Renal cortex interstitium (tissue), 11 donors: ENCODE data around the gene FAM193B. TPM values are rescaled to one million over a fixed set of nuclear protein-coding genes. Genes with fewer than 3 reads are reported as not detected.
A peak's percentile ranks its signal among the peaks of the same experiment; 100 is the strongest.
"Not testable (repeated sequence)": the region's sequence is repeated elsewhere in the genome, so short reads cannot be mapped to it uniquely, and the experiment has no call there.

Source experiments
- DNase-seq, 11 donors: peaks; one replicate each; pipeline ENCODE4 v3.0.0-alpha.2; 2013; ENCODE audit warnings: low read depth in 9 of 11, low spot score in 4 of 11; ENCODE audit errors: extremely low read depth in 1 of 11
- polyA plus RNA-seq, 3 donors: library from polyadenylated mRNA; unstranded; fragments of 120-200 nt; gene quantifications; one replicate each; pipeline ENCODE4 v1.2.1, GENCODE V29; 2013; ENCODE audit not compliant: insufficient read length in 3 of 3

The FAM193B gene
- polyA plus RNA-seq, 3 donors = 69.6 to 126 (median 85.4) TPM

DNA sequence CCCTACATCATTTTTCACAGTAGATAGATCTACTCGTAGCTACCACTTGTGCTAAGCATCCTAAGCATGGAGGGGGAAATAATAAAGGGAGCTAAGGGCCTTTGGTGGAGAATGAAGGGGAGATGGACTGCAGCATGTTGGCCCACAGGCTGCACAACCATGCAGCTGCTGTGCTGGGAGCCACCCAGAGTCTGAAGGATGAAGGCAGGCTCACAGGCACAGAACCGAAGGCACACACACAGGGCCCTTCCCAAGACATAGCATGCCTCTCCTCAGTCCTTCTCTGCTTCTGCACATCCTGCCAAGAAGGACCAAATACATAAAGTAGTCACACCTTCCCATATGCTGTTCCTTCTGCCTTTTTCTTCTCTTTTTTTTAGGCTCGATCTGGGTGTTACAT is 6.6 kb downstream of the FAM193B start:
- no peak for DNase-seq

DNA sequence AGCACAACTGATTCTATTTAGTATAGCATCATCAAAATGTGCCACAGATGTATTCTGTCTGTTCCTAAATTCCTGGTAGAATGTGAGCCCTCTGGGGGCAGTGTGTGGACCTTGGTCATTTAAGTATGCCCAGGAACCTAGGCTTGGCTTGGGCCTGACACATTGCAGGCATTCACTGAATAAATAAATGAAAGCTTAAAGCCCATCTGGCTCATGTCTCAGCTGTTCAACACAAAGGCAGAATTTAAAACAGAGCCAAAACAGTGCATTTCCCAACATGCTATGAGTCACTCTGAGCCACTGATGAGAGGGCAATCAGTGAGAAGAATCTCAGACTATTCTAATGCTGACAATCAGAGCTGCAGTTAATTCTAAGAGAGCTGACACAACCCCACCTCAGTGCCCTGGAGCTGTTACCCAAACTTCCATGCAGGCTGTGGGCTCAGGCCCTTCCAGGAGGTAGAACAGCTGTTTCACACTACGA is 8.1 kb downstream of the FAM193B start:
- peak in 2 of 11 donors; percentile 6 to 11 for DNase-seq

DNA sequence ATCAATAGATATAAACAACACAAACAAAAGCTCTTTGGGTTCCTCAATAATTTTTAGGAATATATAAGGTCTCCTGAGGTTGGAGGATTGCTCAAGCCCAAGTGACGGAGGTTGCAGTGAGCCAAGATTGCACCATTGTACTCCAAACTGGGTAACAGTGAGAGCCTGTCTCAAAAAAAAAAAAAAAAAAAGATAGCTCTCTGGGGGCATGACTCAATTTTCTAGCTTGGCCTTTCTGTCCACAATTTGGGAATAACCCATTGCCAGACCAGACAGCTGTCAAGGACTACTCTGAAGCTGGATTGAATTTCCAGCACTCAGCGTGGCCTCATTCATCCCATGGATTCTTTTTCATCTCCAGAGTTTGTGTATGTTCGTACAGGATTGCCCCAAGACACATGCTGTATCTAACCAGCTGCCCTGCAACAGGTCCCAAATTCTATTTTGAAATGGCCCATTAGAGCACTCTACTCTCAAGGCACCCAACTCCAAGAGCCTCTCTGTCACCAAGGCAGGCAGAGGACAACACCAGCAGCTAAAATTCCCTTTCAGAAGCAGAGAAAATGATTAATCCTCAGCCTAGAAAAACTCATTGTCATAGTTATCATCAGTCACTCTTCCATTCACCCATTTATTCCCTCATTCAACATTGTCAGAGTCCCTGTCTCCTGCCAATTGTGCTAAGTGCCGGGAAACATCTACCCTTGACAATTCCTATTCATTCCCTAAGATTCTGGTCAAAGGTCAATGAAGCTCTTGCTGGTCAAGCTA is 8.7 kb downstream of the FAM193B start:
- DNase-seq = no peak

DNA sequence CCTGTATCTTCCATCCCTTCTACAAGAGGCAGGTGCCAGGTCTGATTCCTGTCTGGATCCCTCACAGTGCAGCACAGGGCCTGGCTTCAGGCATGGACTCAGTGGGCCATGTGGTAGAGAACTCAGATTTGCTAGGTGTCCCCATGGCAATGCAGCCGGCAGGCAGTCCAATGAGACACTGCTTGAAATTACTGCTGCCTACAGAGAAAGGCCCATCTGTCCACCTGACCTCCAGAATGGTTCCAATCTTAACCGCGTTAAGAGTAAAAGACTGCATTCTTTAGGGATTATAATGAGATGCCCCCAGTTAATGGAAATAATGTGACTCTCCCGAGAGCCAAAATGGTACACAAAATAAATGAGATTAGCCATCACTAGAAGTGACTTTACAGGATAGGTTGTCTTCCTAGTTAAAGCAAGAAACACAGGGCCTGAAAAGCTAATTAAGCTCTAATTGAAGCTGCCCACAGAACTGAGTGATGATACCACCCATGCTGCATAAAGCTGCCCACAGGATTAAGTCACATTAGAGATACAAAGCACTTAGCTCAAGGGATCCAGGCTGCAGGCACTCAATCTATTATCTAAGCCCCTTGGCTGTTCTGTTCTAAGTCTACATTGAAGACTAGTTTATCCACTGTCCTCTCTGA is 11.4 kb downstream of the FAM193B start:
- no peak for DNase-seq

DNA sequence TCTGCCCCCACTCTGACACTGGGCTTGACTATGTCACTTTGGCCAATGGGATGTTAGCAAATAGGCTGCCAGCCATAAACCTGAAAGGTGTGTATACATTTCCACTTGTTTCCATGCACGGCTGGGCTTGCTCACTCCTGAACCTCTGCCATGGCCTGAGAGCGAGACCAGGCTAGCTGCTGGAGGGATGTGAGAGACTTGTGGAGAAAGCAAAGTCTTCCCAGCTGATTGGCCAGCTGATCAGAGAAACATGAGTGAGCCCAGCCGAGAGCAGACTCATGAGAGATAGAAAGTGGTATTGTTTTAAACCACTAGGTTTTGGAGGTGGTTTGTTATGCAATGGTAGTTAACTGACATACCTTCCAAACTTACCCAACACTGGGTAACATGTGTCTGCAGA is 13.9 kb downstream of the FAM193B start:
- no peak for DNase-seq

DNA sequence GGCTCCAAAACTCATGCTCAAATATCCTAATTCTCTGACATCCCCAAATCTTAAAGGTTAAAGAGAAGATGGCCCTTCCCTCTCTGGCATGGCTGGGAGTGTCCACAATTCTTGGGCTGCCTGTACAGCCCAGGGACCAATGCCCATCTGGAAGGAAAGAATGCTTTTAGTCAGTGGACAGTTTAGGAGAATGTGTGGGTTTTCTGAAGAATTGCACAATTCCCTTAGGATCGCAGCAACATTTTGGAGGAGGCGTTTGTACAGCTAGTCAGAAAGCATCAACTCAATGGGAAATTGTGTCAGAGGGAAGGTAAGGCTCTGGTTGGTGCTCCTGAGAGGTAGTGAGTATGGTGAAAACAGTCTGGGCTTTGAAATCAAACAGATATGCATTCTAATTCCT is 15.0 kb downstream of the FAM193B start:
- no peak for DNase-seq

DNA sequence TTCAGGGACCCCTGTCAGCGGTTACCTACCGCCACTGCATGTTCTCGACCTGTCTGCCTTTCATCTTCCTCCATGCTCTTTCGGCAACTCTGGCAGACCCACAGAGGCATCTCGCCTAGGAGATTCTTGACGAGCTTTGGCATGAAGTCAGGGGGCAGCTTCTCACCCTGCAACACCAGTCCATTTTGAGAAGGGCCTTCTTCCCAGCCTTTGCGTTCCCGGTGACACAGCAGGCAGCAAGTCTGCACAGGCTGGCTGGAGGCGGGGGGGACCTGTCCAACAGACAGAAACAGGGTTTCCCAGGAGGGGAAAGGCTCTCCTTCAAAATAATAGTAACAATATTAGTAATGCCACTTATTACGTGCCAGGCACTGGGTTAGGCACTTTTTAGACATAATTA is 15.5 kb downstream of the FAM193B start:
- no peak for DNase-seq

DNA sequence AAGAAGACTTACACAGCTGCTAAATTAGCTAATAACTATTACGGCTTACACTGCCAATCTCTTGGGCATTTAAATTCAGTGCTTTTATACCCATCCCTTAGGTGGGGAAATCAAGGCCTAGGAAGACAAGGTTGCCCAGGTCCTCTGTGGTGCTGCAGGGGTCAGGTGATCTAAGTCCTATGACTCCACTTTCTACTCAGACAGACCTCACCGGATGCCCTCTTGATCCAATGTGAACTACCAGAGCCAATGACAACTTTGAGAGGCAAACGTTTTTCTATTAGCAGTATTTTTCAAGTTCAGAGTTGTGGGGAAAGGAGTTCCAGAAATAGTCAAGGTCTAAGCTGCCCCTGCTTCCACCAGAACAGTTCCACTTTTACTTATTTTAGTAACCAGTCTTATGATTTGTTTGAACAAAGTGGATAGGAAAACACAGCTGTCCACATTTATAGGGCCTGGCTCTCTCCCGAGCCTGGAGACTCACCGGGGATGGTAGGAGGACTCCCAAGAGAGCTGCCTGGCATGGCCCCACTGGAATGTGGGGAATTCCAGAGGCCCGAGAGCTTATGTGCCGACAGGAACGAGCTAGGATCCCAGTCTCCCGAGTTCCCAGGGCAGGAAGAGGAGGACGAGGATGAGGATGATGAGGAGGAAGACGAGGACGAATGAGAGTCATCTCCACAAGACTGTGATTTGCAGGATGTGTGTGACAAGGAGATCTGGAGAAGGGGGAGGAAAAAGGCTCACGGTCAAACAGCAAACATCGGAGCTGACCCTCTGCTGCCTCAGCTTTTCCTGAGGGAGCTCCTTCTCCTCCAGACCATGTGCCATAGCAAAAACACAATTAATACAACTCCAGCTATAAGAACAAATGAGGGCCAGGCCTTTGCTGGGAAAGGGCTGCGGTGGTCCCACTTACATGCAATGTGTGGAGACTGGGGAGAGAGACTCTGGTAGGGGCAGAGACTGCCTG is 16.7 kb downstream of the FAM193B start:
- DNase-seq = no peak

DNA sequence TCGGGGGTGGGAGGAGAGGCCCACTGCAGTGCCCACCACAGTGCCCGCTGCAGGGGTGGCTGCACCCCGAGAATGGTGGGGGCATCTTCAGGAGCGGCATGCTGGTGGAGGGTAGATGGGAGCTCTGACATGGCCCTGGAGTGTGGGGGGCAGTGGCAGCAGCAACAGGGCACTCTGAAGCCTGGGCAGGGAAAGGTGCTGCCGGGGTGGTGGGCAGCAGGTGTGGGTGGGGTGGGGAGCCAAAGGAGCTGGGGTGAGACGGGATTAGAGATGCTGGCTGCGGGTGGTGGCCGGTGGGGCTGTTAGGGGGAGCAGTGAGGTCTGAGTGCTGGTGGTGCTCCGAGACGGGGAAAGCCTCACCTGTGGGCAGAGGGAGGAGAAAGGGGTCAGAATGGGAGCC is 18.0 kb downstream of the FAM193B start:
- DNase-seq = no peak

DNA sequence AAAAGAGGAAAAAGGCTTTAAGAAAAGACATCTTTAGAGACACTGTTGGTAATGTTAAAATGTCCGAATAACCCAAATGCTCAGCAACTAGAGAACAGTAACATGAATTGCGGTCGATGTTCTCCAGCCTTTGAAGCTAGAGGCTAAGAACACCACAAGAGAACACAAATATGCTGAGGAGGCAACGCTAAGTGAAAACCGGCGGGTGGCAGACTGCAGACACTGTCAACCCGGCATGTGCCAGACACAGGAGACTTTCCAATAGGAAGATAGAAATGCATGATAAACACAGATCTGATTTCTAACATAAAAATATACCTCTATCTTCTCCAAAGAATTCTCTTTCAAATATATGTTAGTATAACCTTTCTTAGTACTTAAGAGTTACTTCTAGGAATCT is 19.2 kb downstream of the FAM193B start:
- no peak for DNase-seq

DNA sequence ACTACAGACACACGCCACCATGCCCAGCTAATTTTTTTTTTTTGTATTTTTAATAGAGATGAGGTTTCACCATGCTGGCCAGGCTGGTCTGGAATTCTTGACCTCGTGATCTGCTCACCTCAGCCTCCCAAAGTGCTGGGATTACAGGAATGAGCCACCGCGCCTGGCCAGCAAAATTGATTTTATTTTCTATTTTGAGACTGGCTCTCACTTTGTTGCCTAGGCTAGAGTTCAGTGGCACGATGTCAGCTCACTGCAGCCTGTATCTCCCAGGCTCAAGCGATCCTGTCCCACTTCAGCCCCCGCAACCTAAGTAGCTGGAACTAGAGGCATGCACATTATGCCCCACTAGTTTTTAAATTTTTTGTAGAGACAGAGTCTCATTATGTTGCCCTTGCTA is 19.9 kb downstream of the FAM193B start:
- DNase-seq = not testable (repeated sequence)

DNA sequence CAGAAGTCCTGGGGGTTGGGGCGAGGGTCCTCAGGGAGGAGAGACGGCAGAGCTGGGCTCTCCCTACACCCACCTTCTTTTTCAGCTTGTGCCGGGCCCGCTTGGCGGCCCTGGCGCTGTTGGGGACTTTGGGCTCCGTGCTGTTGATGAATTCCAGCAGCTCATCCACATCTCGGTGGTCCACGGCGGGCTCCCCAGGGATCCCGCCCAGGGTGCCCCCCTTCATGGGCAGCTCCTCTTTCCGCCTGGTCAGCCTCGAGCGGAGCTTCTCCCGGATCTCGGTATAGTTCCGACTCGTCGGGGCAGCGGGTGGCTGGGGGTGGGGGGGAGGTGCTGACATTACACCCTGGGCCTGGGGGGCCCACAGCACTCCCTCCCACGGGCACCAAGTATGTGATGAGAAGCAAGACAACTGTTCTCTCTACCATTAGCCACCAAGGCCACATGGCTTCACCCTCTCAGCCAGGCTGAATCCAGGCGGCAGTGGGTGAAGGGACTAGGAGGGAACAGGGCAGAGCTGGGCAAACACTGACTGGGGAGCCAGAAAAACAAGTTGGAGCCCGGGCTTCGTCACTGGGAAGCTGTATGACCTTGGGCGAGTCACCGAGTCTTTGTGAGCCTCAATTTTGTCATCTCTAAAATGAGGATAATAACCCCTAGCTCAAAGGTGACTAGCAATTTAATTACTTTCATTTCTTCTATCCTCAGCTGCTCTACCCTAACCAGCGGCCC is 23.0 kb downstream of the FAM193B start:
- no peak for DNase-seq

DNA sequence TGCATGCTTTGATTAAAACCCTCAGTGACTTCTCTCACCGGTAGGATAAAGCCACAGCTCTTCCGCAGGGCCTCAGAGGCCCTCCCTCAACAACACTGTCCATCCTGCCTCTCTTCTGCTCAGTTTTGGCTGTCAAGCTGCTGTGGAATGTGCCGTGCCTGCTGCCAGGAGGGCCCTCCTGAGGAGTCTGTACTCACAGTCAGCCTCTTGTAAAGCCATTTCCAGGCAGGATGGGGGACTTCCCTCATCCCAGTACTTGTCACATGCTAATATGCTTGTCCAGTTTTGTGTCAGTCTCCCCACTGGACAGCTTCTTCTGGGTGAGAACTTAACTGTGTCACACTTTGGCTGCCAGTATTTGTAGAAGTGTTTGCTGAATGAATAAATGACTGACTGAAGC is 23.7 kb downstream of the FAM193B start:
- no peak for DNase-seq

DNA sequence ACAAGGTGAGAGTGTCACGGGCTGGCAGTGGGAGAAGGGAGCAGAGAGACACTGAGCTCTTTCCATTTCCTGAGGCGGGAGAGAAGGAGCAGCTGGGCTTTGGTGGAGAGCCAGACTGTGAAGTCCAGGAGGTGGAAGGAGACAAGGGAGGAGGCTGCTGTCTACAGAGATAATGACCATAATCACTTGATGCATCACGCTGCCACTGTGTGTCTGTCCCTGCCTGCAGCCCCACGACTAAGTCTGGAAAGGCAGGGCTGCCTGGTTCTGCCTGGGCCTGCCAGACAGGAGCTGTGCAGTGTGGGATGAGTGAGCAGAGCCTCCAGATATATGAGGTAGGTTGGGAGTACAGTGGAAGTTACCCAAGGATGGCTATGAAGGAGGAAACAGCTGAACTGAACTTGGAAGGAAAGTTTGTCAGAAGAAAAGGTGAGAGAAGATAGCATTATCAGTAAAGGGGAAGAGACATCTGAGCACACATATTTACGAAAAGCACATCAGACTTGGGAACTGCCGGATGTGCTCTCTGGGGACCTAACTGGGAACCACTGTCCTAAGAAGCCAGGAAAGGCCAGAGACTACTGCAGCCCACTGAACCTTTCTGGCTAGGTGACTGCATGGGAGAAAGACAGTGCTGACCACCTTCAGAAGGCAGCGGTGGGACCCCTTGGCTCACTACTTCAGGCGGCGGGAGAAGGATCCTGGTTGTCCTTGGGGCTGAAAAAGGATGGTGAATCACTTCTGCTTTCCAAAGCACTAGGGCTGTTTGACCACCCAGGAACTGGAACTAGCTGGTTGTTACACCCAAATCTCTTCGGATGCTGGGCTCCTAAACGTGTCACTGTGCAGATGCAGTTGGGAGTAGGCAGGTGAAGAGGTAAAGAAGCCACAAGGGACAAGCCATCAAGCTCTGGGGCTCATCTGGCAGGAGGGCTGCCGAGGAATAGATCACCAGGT is 24.8 kb downstream of the FAM193B start:
- no peak for DNase-seq

DNA sequence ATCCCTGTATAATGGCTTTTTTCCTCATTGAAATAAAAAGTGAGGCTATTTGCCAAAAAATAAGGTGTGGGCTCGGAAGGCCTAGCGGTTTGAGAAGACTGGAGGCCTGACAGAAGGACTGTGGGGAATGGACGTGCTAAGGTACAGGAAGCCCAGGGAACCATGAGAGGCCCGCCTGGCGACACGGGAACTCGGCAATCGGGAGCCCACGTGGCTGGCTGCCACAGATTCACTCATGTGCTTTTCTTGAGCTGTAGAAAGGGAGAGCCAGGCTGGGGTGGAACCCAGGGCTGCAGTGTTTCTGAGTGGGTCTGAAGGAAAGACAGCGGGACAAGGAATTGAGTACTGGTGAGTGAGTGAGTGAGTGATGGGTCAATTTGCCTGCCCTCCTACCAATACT is 25.7 kb downstream of the FAM193B start:
- DNase-seq = no peak

DNA sequence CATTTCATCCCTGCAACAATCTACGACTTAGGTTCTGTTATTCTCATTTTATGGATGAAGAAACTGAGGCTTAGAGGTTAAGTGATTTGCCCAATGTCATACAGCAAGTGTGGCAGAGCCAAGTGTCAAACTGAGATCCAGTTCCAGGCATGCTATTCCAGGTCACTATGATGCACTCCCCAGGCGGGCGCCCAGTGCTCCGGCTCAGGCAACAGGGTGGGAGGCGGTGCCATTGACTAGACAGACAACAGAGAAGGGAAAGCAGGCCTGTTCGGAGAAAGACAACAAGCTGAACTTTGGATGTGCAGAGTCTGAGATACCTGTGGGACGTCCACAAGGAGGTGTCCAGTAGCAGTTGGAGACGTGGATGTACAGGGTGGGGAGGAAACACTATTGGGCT is 26.8 kb downstream of the FAM193B start:
- no peak for DNase-seq

DNA sequence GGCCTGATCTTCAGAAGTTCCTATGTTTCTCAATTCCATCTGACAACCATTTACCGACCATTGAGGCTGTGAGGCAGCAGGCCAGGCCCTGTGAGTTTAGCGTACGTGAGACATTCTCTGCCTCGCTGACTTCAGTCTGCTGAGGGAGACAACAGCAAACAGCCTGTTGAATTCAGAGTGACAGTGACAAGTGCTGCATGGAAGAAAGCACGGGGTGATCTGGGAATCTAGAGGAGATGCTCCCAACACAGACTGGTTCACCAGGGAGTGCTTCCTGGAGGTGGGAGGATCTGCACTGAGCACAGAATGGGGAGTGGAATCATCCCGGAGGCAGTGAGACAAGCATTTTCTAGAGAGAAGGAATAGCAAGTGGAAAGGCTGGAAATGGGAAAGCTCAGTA is 27.6 kb downstream of the FAM193B start:
- no peak for DNase-seq

DNA sequence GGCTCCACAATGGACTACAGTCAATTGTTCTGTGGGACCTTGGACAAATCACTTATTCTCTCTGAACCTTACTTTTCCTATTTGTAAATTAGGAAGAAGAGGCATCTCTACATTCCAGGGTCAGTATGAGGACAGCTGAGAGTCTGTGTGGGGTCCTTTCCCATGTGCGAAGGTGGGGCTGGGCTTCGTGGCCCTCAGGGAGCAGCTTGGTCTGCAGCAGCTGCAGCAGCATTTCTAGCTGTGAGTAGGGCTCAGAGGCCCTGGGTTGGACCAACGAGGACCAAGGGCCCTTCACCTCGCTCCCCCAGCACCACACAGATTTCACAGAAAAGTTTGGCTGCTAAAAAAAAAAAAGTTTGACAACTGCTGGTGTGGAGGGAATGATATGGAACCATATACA is 28.2 kb downstream of the FAM193B start:
- DNase-seq = no peak
